ENCODE results near the gene ANXA3.

DNA sequence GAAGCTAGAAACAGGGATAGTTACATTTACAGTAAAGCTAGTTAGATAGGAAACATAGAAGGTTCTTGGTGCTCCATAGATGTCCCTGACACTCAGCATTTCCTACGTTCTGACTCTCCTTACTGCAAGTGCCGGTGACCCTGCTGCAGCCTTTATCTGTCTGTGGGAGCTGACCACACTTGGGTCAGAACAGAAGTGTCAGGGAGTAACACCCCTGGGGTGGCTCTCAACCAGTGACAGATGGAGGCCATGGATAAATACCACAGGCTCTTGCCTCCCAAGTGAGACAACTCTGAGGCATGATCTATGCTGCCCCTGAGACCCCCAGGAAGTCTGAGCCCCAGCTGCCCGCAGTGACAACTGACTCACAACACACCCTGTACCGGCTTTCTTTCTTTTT is 69.8 kb downstream of the ANXA3 start:
- TF ChIP-seq, protein P1, sequence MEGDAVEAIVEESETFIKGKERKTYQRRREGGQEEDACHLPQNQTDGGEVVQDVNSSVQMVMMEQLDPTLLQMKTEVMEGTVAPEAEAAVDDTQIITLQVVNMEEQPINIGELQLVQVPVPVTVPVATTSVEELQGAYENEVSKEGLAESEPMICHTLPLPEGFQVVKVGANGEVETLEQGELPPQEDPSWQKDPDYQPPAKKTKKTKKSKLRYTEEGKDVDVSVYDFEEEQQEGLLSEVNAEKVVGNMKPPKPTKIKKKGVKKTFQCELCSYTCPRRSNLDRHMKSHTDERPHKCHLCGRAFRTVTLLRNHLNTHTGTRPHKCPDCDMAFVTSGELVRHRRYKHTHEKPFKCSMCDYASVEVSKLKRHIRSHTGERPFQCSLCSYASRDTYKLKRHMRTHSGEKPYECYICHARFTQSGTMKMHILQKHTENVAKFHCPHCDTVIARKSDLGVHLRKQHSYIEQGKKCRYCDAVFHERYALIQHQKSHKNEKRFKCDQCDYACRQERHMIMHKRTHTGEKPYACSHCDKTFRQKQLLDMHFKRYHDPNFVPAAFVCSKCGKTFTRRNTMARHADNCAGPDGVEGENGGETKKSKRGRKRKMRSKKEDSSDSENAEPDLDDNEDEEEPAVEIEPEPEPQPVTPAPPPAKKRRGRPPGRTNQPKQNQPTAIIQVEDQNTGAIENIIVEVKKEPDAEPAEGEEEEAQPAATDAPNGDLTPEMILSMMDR (IDR thresholded peaks at IDR 0.05; ENCODE audit: poor library complexity) = no peak
- no peak for TF ChIP-seq EZH2 (IDR thresholded peaks at IDR 0.05; ENCODE audit: borderline replicate concordance)
- no peak for TF ChIP-seq EZH2phosphoT487 (IDR thresholded peaks at IDR 0.05; ENCODE audit: low read depth, severe bottlenecking, unreplicated experiment)

Data from hepatocyte (in vitro differentiated cells).